ENCODE results near the gene LBH.

The LBH gene

GRCh38 chr2:30277582-30277981 lies 46.2 kb downstream of the LBH start:
- no peak for DNase-seq (ENCODE audit: low read depth)

- no peak for DNase-seq (ENCODE audit: low read depth)
These were observed 47.1 kb downstream of the LBH start for GRCh38 chr2:30278419-30278818.

- DNase-seq (ENCODE audit: low read depth) = peak; percentile 28
These were observed 49.5 kb downstream of the LBH start for GRCh38 chr2:30280596-30281434.

- DNase-seq (ENCODE audit: low read depth) = no peak
These were observed 50.7 kb downstream of the LBH start for GRCh38 chr2:30282081-30282480.

- DNase-seq (ENCODE audit: low read depth) = no peak
These were observed 51.4 kb downstream of the LBH start for GRCh38 chr2:30282721-30283120.

GRCh38 chr2:30283931-30284565 lies 52.7 kb downstream of the LBH start:
- no peak for DNase-seq (ENCODE audit: low read depth)

GRCh38 chr2:30285758-30286157 lies 54.4 kb downstream of the LBH start:
- no peak for DNase-seq (ENCODE audit: low read depth)

- no peak for DNase-seq (ENCODE audit: low read depth)
These were observed 56.0 kb downstream of the LBH start for GRCh38 chr2:30287190-30287840.

- DNase-seq (ENCODE audit: low read depth) = no peak
These were observed 56.7 kb downstream of the LBH start for GRCh38 chr2:30287857-30288513.

GRCh38 chr2:30288561-30288960 lies 57.2 kb downstream of the LBH start:
- DNase-seq (ENCODE audit: low read depth) = peak; percentile 62

GRCh38 chr2:30293303-30293921 lies 62.1 kb downstream of the LBH start:
- DNase-seq (ENCODE audit: low read depth) = peak; percentile 96

- DNase-seq (ENCODE audit: low read depth) = no peak
These were observed 62.8 kb downstream of the LBH start for GRCh38 chr2:30294133-30294532.

- DNase-seq (ENCODE audit: low read depth) = no peak
These were observed 65.2 kb downstream of the LBH start for GRCh38 chr2:30296496-30296895.

GRCh38 chr2:30298302-30298701 lies 67.0 kb downstream of the LBH start:
- no peak for DNase-seq (ENCODE audit: low read depth)

GRCh38 chr2:30300122-30300455 lies 68.8 kb downstream of the LBH start:
- no peak for DNase-seq (ENCODE audit: low read depth)

- peak; percentile 93 for DNase-seq (ENCODE audit: low read depth)
These were observed 69.3 kb downstream of the LBH start for GRCh38 chr2:30300456-30301221.

- DNase-seq (ENCODE audit: low read depth) = peak; percentile 17
These were observed 70.2 kb downstream of the LBH start for GRCh38 chr2:30301551-30301950.

GRCh38 chr2:30302566-30302965 lies 71.2 kb downstream of the LBH start:
- DNase-seq (ENCODE audit: low read depth) = no peak

- no peak for DNase-seq (ENCODE audit: low read depth)
These were observed 71.8 kb downstream of the LBH start for GRCh38 chr2:30303095-30303494.

GRCh38 chr2:30305235-30305634 lies 73.9 kb downstream of the LBH start:
- DNase-seq (ENCODE audit: low read depth) = peak; percentile 76

GRCh38 chr2:30306522-30306921 lies 75.2 kb downstream of the LBH start:
- no peak for DNase-seq (ENCODE audit: low read depth)

All from EH (cell line).